K562 (cell line): ENCODE results near the gene CD82. TPM values are rescaled to one million over a fixed set of nuclear protein-coding genes. Genes with fewer than 3 reads are reported as not detected.

Source experiments
- ATAC-seq: fragments of 200-7000 bp; cut with Tn5 transposase; 3 replicates; pipeline ENCODE4 v1.9.1; 2020; ENCODE audit warnings: moderate library complexity
- BruUV-seq: library from RNA; stranded (reverse); fragments of 400-500 nt; replicated peaks from 2 replicates; lab custom pipeline; 2021; lab: Mats Ljungman, UMichigan
- CTCF ChIA-PET: fragments of 300-600 bp; formaldehyde crosslinking; extraction: SDS; loops from one replicate; lab custom pipeline; 2021; ENCODE audit warnings: low intra/inter-chr PET ratio; lab: Yijun Ruan, JAX
- POLR2A ChIA-PET: fragments of 300-600, 350-650 bp; sonication (Branson Sonifier 250); formaldehyde crosslinking; extraction: SDS; loops from one replicate; lab custom pipeline; 2021; ENCODE audit warnings: antibody characterized with exemption, inconsistent platforms; lab: Yijun Ruan, JAX
- DNase-seq, 4 experiments: peaks; one replicate each; pipeline versions ENCODE4 v3.0.0 to v3.0.0-alpha.2; 2011 to 2018; ENCODE audit warnings: low spot score in 3 of 4, mixed read lengths in 3 of 4; ENCODE audit errors: extremely low read depth in 1 of 4
- FAIRE-seq: peaks from 2 replicates; lab custom pipeline; 2011; peaks lifted over from hg19 to GRCh38; lab: Jason Lieb, UNC
- H2AFZ ChIP-seq: 2 replicates; pipeline ENCODE4 v1.6.0; 2011; ENCODE audit warnings: low read depth, low read length, control low read depth, inconsistent platforms
- H3K27ac ChIP-seq: fragments of 200-600 bp; 3 replicates; pipeline ENCODE4 v1.8.0; 2011; ENCODE audit warnings: low read depth, mild to moderate bottlenecking, control low read depth, inconsistent platforms, low read length, moderate library complexity, mixed read lengths; ENCODE audit errors: extremely low read depth
- H3K27me3 ChIP-seq, 2 experiments: fragments of 300-600 bp in 1 of 2; 2 replicates in 1 of 2; 3 replicates in 1 of 2; pipeline versions ENCODE4 v1.6.0 to v1.8.0; 2011; ENCODE audit warnings: inconsistent platforms in 2 of 2, low read length in 2 of 2, mild to moderate bottlenecking in 1 of 2, mixed read lengths in 1 of 2, moderate library complexity in 1 of 2; ENCODE audit not compliant: control insufficient read depth in 2 of 2, insufficient read depth in 2 of 2
- H3K36me3 ChIP-seq: fragments of 300-600 bp; 3 replicates; pipeline ENCODE4 v1.8.0; 2011; ENCODE audit warnings: mild to moderate bottlenecking, low read length, inconsistent platforms; ENCODE audit not compliant: control insufficient read depth, insufficient read depth
- H3K4me1 ChIP-seq, 2 experiments: fragments of 200-600 bp in 1 of 2; replicated peaks in 1 of 2; 2 replicates in 1 of 2; 3 replicates in 1 of 2; pipeline versions ENCODE4 v1.5.1 to v1.8.0; 2011; ENCODE audit warnings: inconsistent platforms in 2 of 2, low read length in 2 of 2, mild to moderate bottlenecking in 1 of 2, mixed read lengths in 1 of 2, moderate library complexity in 1 of 2; ENCODE audit not compliant: control insufficient read depth in 2 of 2, insufficient read depth in 2 of 2
- H3K4me2 ChIP-seq: 2 replicates; pipeline ENCODE4 v1.6.1; 2011; ENCODE audit warnings: low read length, control low read depth, inconsistent platforms, mixed read lengths; ENCODE audit not compliant: insufficient read depth
- H3K4me3 ChIP-seq: fragments of 200-600 bp; sonication (generic), shearing (Covaris generic); 2 replicates; pipeline ENCODE4 v1.5.1; 2016; ENCODE audit warnings: control low read depth, inconsistent platforms
- H3K79me2 ChIP-seq: fragments of 200-600 bp; 3 replicates; pipeline ENCODE4 v1.8.0; 2011; ENCODE audit warnings: low read length, inconsistent platforms; ENCODE audit not compliant: control insufficient read depth, insufficient read depth
- H3K9ac ChIP-seq, 2 experiments: 2 replicates each; pipeline versions ENCODE4 v1.6.0 to v1.6.1; 2011; ENCODE audit warnings: low read depth in 2 of 2, low read length in 2 of 2, control low read depth in 1 of 2, inconsistent platforms in 1 of 2, mild to moderate bottlenecking in 1 of 2, mixed read lengths in 1 of 2; ENCODE audit not compliant: insufficient read depth in 1 of 2
- H3K9me1 ChIP-seq: one replicate; pipeline ENCODE4 v1.6.0; 2011; ENCODE audit warnings: inconsistent platforms, mild to moderate bottlenecking, low read length, moderate library complexity; ENCODE audit not compliant: control insufficient read depth, insufficient read depth
- H3K9me3 ChIP-seq: replicated peaks from 2 replicates; pipeline ENCODE4 v1.5.1; 2011; ENCODE audit warnings: low read depth, low read length, inconsistent platforms; ENCODE audit not compliant: control insufficient read depth, insufficient read depth
- H4K20me1 ChIP-seq: replicated peaks from 2 replicates; pipeline ENCODE4 v1.6.1; 2011; ENCODE audit warnings: low read length, inconsistent platforms, mixed read lengths; ENCODE audit not compliant: control insufficient read depth, insufficient read depth
- CC2D1A ChIP-seq: fragments of 450-650 bp; IDR thresholded peaks from 2 replicates; pipeline ENCODE4 v1.6.1; 2017; ENCODE audit warnings: mild to moderate bottlenecking
- DACH1 ChIP-seq: fragments of 450-650 bp; IDR thresholded peaks from 2 replicates; pipeline ENCODE4 v1.6.1; 2018; ENCODE audit not compliant: partially characterized antibody
- E2F8 ChIP-seq: fragments of 450-650 bp; IDR thresholded peaks from 2 replicates; pipeline ENCODE4 v1.7.1; 2018; ENCODE audit warnings: mild to moderate bottlenecking, low read depth; ENCODE audit not compliant: partially characterized antibody
- ETS2 ChIP-seq: IDR thresholded peaks from 2 replicates; pipeline ENCODE4 v1.6.1; 2016; ENCODE audit warnings: borderline replicate concordance, missing genetic modification characterization, mild to moderate bottlenecking, moderate library complexity, missing compliant biosample characterization; ENCODE audit not compliant: poor library complexity, severe bottlenecking
- NFE2L1 ChIP-seq: fragments of 450-650 bp; IDR thresholded peaks from 2 replicates; pipeline ENCODE4 v1.6.1; 2016; ENCODE audit warnings: missing genetic modification characterization, low read depth, mild to moderate bottlenecking, missing compliant biosample characterization, moderate library complexity, borderline replicate concordance
- RAD51 ChIP-seq: fragments of 450-650 bp; IDR thresholded peaks from 2 replicates; pipeline ENCODE4 v1.7.1; 2016; ENCODE audit warnings: low read depth, mild to moderate bottlenecking, borderline replicate concordance
- SFPQ ChIP-seq: fragments of 200-400 bp; formaldehyde crosslinking; IDR thresholded peaks from 2 replicates; pipeline ENCODE4 v1.6.1; 2017; ENCODE audit warnings: mild to moderate bottlenecking, low read depth, low read length, moderate library complexity
- SRF ChIP-seq, 2 experiments: fragments of 250-450, 450-650 bp in 1 of 2; sonication (Bioruptor Pico) in 1 of 2; sonication (generic) in 1 of 2; formaldehyde crosslinking; IDR thresholded peaks; 2 replicates each; pipeline versions ENCODE4 v1.5.0 to v1.5.1; 2020 to 2022; ENCODE audit warnings: mild to moderate bottlenecking in 1 of 2, missing genetic modification reagents in 1 of 2
- TFE3 ChIP-seq: fragments of 450-650 bp; formaldehyde crosslinking; IDR thresholded peaks from 2 replicates; pipeline ENCODE4 v1.4.0; 2020; ENCODE audit warnings: mild to moderate bottlenecking, mixed read lengths
- UBTF ChIP-seq, 2 experiments: IDR thresholded peaks; 2 replicates each; pipeline ENCODE4 v1.6.1; 2012; ENCODE audit warnings: improper control_type of control experiment in 2 of 2, low read depth in 2 of 2, low read length in 2 of 2, borderline replicate concordance in 1 of 2
- ZNF12 ChIP-seq: sonication (generic); formaldehyde crosslinking; IDR thresholded peaks from 2 replicates; pipeline ENCODE4 v1.4.0; 2020; ENCODE audit warnings: mild to moderate bottlenecking, missing genetic modification reagents
- WGBS: fragments of 100-300 bp; shearing (Covaris generic); methylation state at CpG from one replicate; pipeline ENCODE4 v1.1.6; 2016; ENCODE audit warnings: low coverage, mixed read lengths; ENCODE audit not compliant: insufficient coverage; ENCODE audit errors: missing lambda C conversion rate; 5-methylcytosine and 5-hydroxymethylcytosine counted together
- in situ Hi-C: fragments of 300-500 bp; cut with MboI; formaldehyde crosslinking; loops from 4 replicates; pipeline ENCODE4 v1.15.0; 2018; ENCODE audit warnings: inconsistent platforms, mixed read lengths
- intact Hi-C: fragments of 100-400 bp; cut with micrococcal nuclease; formaldehyde crosslinking; loops from 2 replicates; pipeline ENCODE4 v1.14.2; 2022
- polyA plus RNA-seq, 8 experiments: library from polyadenylated mRNA; depleted of rRNA in 4 of 8; stranded (reverse) in 5 of 8; unstranded in 3 of 8; fragments of >200 nt; fragmentation: Nextera tagmentation in 2 of 8; fragmentation: Illumina TruSeq in 1 of 8; extraction: Ambion mirVana in 2 of 8; extraction: Trizol in 1 of 8; gene quantifications; 2 replicates each; pipeline versions ENCODE4 v1.2.1 to v1.2.3, GENCODE V29; 2011 to 2014; ENCODE audit warnings: inconsistent platforms in 1 of 8, missing spikeins in 1 of 8
- total RNA-seq, 7 experiments: library from RNA; depleted of rRNA in 6 of 7; stranded (reverse); fragments of >200 nt in 6 of 7; fragmentation: Illumina TruSeq in 2 of 7; extraction: Trizol in 2 of 7; gene quantifications; 2 replicates each; pipeline versions ENCODE4 v1.2.1 to v1.2.3, GENCODE V29; 2011 to 2021; ENCODE audit warnings: low replicate concordance in 1 of 7

CD82 gene
- total and polyA plus RNA-seq, 9 of the 15 experiments (the other 6 are each of a cell fraction or from before 2014, with no cell fraction given), result 0.27 to 9.4 (median 3.0) TPM

- no peak for TF ChIP-seq UBTF (IDR thresholded peaks at IDR 0.05; ENCODE audit: borderline replicate concordance in 1 of 2, low read depth in 2 of 2, low read length in 2 of 2)
- no peak for TF ChIP-seq NFE2L1 (tag)
- no peak for TF ChIP-seq CC2D1A
Observed at GRCh38 chr11:44539971-44540370, 25.5 kb upstream of the CD82 start (continued).

GRCh38 chr11:44540667-44541066 lies 24.8 kb upstream of the CD82 start:
- H2AFZ ChIP-seq, result no peak overlapping the region
- WGBS, result 4% methylated on average over 2 of the region's 2 CpGs
- H3K27ac ChIP-seq, result no peak overlapping the region
- CTCF ChIA-PET, result no interaction called here
- H3K4me2 ChIP-seq, result no peak overlapping the region
- no peak overlapping the region for H3K9ac ChIP-seq
- in situ Hi-C loops, result no loop called here
- FAIRE-seq (no peak), ATAC-seq (no peak), DNase-seq (peak in 1 of 4 experiments; percentile 5)
- H3K4me3 ChIP-seq, result no peak overlapping the region
- peaks cover 16 to 22% of the 10 kb centered on the region in 2 experiments for H3K4me1 ChIP-seq
- no peaks in the 10 kb centered on the region for H3K36me3 ChIP-seq
- H3K9me1 ChIP-seq, result no peaks in the 10 kb centered on the region
- POLR2A ChIA-PET, result interaction anchor here (0.6 to 1.0 kb wide), 2 partner anchors 17 to 56 kb away, joined by 3 read pairs; no protein-coding TSS in a partner anchor
- H3K9me3 ChIP-seq, result no peaks in the 10 kb centered on the region
- intact Hi-C loops, result no loop called here
- no peaks in the 10 kb centered on the region for H3K79me2 ChIP-seq
- H3K27me3 ChIP-seq, result no peaks in the 10 kb centered on the region
- BruUV-seq, result no TSS peak
- H4K20me1 ChIP-seq, result no peaks in the 10 kb centered on the region
- TF ChIP-seq E2F8 (no peak), TFE3 (CRISPR knock-in tag) (peak; percentile 83), RAD51 (peak; percentile 72), ZNF12 (CRISPR knock-in tag) (no peak), DACH1 (no peak), SRF (CRISPR knock-in tag; IDR thresholded peaks at IDR 0.05) (no peak), SFPQ (no peak), ETS2 (no peak)
